B cell (primary cell): ENCODE results near the gene CREG1.
"Not testable (repeated sequence)": the region's sequence is repeated elsewhere in the genome, so short reads cannot be mapped to it uniquely, and the experiment has no call there.

Source experiments
- EZH2 ChIP-seq: IDR thresholded peaks from 2 replicates; pipeline ENCODE4 v1.6.1; 2012; ENCODE audit warnings: borderline replicate concordance, low read depth, mild to moderate bottlenecking, moderate library complexity, low read length; ENCODE audit not compliant: insufficient read depth, poor library complexity, severe bottlenecking
- TF ChIP-seq, protein P1 (sequence below): fragments of 200-600 bp; IDR thresholded peaks from one replicate; pipeline ENCODE4 v1.8.0; 2022; ENCODE audit warnings: antibody characterized with exemption, mild to moderate bottlenecking

DNA sequence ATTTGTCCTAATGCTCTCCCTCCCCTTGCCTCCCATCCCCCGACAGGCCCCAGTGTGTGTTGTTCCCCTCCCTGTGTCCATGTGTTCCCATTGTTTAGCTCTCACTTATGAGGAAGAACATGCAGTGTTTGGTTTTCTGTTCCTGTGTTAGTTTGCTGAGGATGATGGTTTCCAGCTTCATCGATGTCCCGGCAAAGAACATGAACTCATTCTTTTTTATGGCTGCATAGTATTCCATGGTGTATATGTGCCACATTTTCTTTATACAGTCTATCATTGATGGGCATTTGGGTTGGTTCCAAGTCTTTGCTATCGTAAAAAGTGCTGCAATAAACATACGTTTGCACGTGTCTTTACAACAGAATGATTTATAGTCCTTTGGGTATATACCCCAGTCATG, 17.1 kb upstream of the CREG1 start:
- TF ChIP-seq, protein P1, sequence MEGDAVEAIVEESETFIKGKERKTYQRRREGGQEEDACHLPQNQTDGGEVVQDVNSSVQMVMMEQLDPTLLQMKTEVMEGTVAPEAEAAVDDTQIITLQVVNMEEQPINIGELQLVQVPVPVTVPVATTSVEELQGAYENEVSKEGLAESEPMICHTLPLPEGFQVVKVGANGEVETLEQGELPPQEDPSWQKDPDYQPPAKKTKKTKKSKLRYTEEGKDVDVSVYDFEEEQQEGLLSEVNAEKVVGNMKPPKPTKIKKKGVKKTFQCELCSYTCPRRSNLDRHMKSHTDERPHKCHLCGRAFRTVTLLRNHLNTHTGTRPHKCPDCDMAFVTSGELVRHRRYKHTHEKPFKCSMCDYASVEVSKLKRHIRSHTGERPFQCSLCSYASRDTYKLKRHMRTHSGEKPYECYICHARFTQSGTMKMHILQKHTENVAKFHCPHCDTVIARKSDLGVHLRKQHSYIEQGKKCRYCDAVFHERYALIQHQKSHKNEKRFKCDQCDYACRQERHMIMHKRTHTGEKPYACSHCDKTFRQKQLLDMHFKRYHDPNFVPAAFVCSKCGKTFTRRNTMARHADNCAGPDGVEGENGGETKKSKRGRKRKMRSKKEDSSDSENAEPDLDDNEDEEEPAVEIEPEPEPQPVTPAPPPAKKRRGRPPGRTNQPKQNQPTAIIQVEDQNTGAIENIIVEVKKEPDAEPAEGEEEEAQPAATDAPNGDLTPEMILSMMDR, result not testable (repeated sequence)
- not testable (repeated sequence) for TF ChIP-seq EZH2
